ENCODE measurements around the gene C3orf62. TPM values are rescaled to one million over a fixed set of nuclear protein-coding genes. Genes with fewer than 3 reads are reported as not detected.

Gene C3orf62
- total RNA-seq, 2 experiments from 2014 or later, result 7.0 to 7.5 TPM

DNA sequence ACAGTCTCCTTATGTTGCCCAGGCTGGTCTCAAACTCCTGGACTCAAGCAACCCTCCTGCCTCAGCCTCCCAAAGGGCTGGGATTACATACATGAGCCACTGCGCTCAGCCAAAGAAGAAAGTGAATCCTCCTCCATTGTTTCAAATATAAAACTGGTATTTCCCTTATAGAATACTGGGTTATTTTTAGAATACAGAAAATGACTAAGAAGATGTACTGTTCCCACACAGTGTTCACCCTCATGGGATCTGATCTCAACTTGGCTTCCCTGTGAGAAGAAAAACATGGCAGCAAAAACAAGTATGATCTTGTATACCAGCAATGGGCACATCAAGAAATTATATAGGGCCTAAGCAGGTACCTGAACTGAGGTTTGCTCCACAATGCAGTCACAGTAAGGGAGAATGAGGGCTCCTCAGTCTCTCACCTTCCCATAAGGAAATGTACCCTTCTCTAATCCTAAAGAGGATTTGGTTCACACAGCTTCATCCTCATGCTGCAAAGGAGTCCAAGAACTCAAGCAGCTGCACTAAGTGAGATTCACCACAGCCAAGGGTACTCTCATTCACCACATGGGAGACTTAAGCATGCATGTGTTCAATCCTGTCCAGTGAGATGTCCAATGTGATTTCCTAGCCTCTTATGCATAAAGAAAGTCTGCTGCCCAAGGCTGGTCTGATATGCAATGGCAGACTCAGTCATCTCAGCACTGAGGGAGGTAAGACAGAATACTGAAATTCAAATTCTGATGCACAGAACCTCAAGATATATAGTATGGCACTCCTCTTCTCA, 37.1 kb upstream of the C3orf62 start:
- Mint-ChIP-seq H3K4me3 (no peak overlapping the region), H3K27ac (peak overlapping the region; percentile 20), H3K36me3 (ENCODE audit: low read depth) (peaks cover 71% of the 10 kb centered on the region), H3K4me1 (ENCODE audit: low read depth) (no peaks in the 10 kb centered on the region), H3K27me3 (no peaks in the 10 kb centered on the region), H3K9me3 (no peaks in the 10 kb centered on the region)
- DNase-seq (no peak), ATAC-seq (ENCODE audit: poor library complexity) (no peak)
- Histone ChIP-seq H3K4me1 (ENCODE audit: insufficient read depth, low read length) (no peaks in the 10 kb centered on the region), H3K4me3 (ENCODE audit: low read length) (no peak overlapping the region), H3K27me3 (ENCODE audit: control insufficient read depth in 1 of 2, insufficient read depth in 2 of 2, low read length in 2 of 2) (no peaks in the 10 kb centered on the region), H3K36me3 (ENCODE audit: insufficient read depth, low read length) (peaks cover 71% of the 10 kb centered on the region), H3K27ac (ENCODE audit: low read depth in 1 of 2, low read length in 2 of 2) (no peak overlapping the region), H3K9me3 (ENCODE audit: control insufficient read depth in 1 of 2, insufficient read depth in 1 of 2, low read length in 2 of 2) (no peaks in the 10 kb centered on the region)
- intact Hi-C loops (cut with DNase I, micrococcal nuclease), result no loop called here
- POLR2A ChIA-PET, result no interaction called here
- TF ChIP-seq, protein P1, sequence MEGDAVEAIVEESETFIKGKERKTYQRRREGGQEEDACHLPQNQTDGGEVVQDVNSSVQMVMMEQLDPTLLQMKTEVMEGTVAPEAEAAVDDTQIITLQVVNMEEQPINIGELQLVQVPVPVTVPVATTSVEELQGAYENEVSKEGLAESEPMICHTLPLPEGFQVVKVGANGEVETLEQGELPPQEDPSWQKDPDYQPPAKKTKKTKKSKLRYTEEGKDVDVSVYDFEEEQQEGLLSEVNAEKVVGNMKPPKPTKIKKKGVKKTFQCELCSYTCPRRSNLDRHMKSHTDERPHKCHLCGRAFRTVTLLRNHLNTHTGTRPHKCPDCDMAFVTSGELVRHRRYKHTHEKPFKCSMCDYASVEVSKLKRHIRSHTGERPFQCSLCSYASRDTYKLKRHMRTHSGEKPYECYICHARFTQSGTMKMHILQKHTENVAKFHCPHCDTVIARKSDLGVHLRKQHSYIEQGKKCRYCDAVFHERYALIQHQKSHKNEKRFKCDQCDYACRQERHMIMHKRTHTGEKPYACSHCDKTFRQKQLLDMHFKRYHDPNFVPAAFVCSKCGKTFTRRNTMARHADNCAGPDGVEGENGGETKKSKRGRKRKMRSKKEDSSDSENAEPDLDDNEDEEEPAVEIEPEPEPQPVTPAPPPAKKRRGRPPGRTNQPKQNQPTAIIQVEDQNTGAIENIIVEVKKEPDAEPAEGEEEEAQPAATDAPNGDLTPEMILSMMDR (IDR thresholded peaks at IDR 0.05), result no peak
- CTCF ChIA-PET, result no interaction called here

DNA sequence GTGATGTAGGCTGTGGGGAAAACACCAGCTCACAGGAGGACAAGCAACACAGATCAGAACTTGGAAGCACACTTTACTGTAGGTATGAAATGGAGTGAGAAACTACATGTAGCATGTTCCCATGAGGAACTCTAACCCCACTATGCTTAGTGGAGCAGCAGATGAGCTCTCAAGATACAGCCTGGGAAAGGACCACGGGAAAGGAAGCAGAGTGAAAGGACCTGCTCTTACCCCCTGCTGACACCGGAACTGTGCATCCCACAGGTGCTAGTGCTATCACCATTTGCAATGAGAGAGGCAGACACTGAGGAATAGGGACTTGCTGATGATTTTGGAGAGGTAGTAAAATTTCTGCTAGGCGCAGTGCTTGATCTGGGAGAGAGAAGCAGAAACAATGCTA, 34.3 kb upstream of the C3orf62 start:
- Histone ChIP-seq H3K27me3 (ENCODE audit: control insufficient read depth in 1 of 2, insufficient read depth in 2 of 2, low read length in 2 of 2) (no peaks in the 10 kb centered on the region), H3K9me3 (ENCODE audit: control insufficient read depth in 1 of 2, insufficient read depth in 1 of 2, low read length in 2 of 2) (no peaks in the 10 kb centered on the region), H3K27ac (ENCODE audit: low read depth in 1 of 2, low read length in 2 of 2) (no peak overlapping the region), H3K4me3 (ENCODE audit: low read length) (no peak overlapping the region), H3K4me1 (ENCODE audit: insufficient read depth, low read length) (no peaks in the 10 kb centered on the region), H3K36me3 (ENCODE audit: insufficient read depth, low read length) (peaks cover 76% of the 10 kb centered on the region)
- Mint-ChIP-seq H3K27ac (peak overlapping the region; percentile 15), H3K4me1 (ENCODE audit: low read depth) (no peaks in the 10 kb centered on the region), H3K27me3 (no peaks in the 10 kb centered on the region), H3K4me3 (no peak overlapping the region), H3K9me3 (no peaks in the 10 kb centered on the region), H3K36me3 (ENCODE audit: low read depth) (peaks cover 72% of the 10 kb centered on the region)
- ChIA-PET POLR2A (no interaction called here), CTCF (no interaction called here)
- ATAC-seq (ENCODE audit: poor library complexity), result no peak
- intact Hi-C loops (cut with DNase I, micrococcal nuclease), result no loop called here
- TF ChIP-seq, protein P1 (IDR thresholded peaks at IDR 0.05), result no peak
- no peak for DNase-seq

DNA sequence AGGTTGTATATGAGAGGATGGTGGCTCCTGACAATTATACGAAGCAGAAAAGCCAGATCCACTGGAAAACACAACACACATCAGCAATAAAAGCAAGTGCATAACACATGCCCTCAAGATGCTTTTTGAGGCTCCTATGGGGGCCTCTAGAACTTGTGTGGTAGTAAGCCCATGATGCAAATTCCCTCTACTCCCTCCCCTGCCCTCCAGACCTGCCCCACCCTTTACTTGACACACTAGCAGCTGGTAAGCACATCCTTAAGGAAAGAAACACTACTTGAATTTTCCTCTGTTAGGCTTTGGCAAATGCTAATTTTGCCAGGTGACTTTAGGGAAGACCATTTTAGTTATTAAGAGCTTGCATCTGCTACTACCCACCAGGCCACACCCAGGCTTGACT, 33.6 kb upstream of the C3orf62 start:
- TF ChIP-seq, protein P1 (IDR thresholded peaks at IDR 0.05), result no peak
- CTCF ChIA-PET, result interaction anchor here (0.7 kb wide), 1 partner anchor 29 kb away, joined by 4 read pairs; the partner anchor contains the start of gene USP4
- Histone ChIP-seq H3K36me3 (ENCODE audit: insufficient read depth, low read length) (peaks cover 77% of the 10 kb centered on the region), H3K9me3 (ENCODE audit: control insufficient read depth in 1 of 2, insufficient read depth in 1 of 2, low read length in 2 of 2) (no peaks in the 10 kb centered on the region), H3K4me1 (ENCODE audit: insufficient read depth, low read length) (no peaks in the 10 kb centered on the region), H3K27me3 (ENCODE audit: control insufficient read depth in 1 of 2, insufficient read depth in 2 of 2, low read length in 2 of 2) (no peaks in the 10 kb centered on the region), H3K4me3 (ENCODE audit: low read length) (no peak overlapping the region), H3K27ac (ENCODE audit: low read depth in 1 of 2, low read length in 2 of 2) (no peak overlapping the region)
- DNase-seq, result no peak
- Mint-ChIP-seq H3K27ac (peak overlapping the region; percentile 15), H3K4me3 (no peak overlapping the region), H3K4me1 (ENCODE audit: low read depth) (no peaks in the 10 kb centered on the region), H3K9me3 (no peaks in the 10 kb centered on the region), H3K36me3 (ENCODE audit: low read depth) (peaks cover 74% of the 10 kb centered on the region), H3K27me3 (no peaks in the 10 kb centered on the region)
- ATAC-seq (ENCODE audit: poor library complexity), result no peak
- POLR2A ChIA-PET, result no interaction called here
- intact Hi-C loops (cut with DNase I, micrococcal nuclease), result no loop called here
